Right atrium auricular region (tissue), 2 donors: Measurements from ENCODE around the gene RYR1. TPM values are rescaled to one million over a fixed set of nuclear protein-coding genes. Genes with fewer than 3 reads are reported as not detected.

Experiments used
- DNase-seq: peaks from one replicate; pipeline ENCODE4 v3.0.0-alpha.2; 2019; ENCODE audit warnings: low spot score
- H3K27ac ChIP-seq, 2 donors: fragments of 200-600 bp; sonication (generic); 1 replicate in 1 of 2; 2 replicates in 1 of 2; pipeline ENCODE4 v1.5.1; 2016 to 2019
- H3K27me3 ChIP-seq, 2 donors: fragments of 200-600 bp; sonication (generic); one replicate each; pipeline versions ENCODE4 v1.5.1 to v1.6.0; 2017 to 2019
- H3K36me3 ChIP-seq: fragments of 200-600 bp; sonication (generic); one replicate; pipeline ENCODE4 v1.5.1; 2016
- H3K4me1 ChIP-seq, 2 donors: fragments of 200-600 bp; sonication (generic); one replicate each; pipeline versions ENCODE4 v1.5.1 to v1.6.0; 2017 to 2019
- H3K4me3 ChIP-seq, 2 donors: fragments of 200-600 bp; sonication (generic); 1 replicate in 1 of 2; 2 replicates in 1 of 2; pipeline ENCODE4 v1.5.1; 2017 to 2019; ENCODE audit warnings: mild to moderate bottlenecking in 1 of 2, moderate library complexity in 1 of 2
- H3K9me3 ChIP-seq, 2 donors: fragments of 200-600 bp; sonication (generic); one replicate each; pipeline ENCODE4 v1.5.1; 2019
- CTCF ChIP-seq, 2 donors: fragments of 200-600 bp; sonication (generic); IDR thresholded peaks; one replicate each; pipeline ENCODE4 v1.5.1; 2019; ENCODE audit warnings: antibody characterized with exemption in 2 of 2
- total RNA-seq, 2 donors: library from RNA; depleted of rRNA; stranded (reverse); fragments of >200 nt; gene quantifications; one replicate each; pipeline ENCODE4 v1.1.0, GENCODE V29; 2016

RYR1 gene
- total RNA-seq, 2 donors from 2014 or later: 0.33 to 1.7 TPM

- no peaks in the 10 kb centered on the region for H3K27me3 ChIP-seq
- H3K27ac ChIP-seq: no peak overlapping the region
- no peak overlapping the region for H3K4me3 ChIP-seq
- H3K36me3 ChIP-seq: no peaks in the 10 kb centered on the region
- no peak for TF ChIP-seq CTCF (IDR thresholded peaks at IDR 0.05)
- H3K9me3 ChIP-seq: no peaks in the 10 kb centered on the region
- no peaks in the 10 kb centered on the region for H3K4me1 ChIP-seq
- DNase-seq: no peak
Observed at GRCh38 chr19:38478273-38478971, 44.9 kb downstream of the RYR1 start.

- H3K36me3 ChIP-seq: no peaks in the 10 kb centered on the region
- DNase-seq: no peak
- H3K27ac ChIP-seq: no peak overlapping the region
- H3K9me3 ChIP-seq: no peaks in the 10 kb centered on the region
- H3K4me3 ChIP-seq: no peak overlapping the region
- no peaks in the 10 kb centered on the region for H3K27me3 ChIP-seq
- TF ChIP-seq CTCF (IDR thresholded peaks at IDR 0.05): no peak
- no peaks in the 10 kb centered on the region for H3K4me1 ChIP-seq
Observed at GRCh38 chr19:38482496-38482895, 49.0 kb downstream of the RYR1 start.

DNA sequence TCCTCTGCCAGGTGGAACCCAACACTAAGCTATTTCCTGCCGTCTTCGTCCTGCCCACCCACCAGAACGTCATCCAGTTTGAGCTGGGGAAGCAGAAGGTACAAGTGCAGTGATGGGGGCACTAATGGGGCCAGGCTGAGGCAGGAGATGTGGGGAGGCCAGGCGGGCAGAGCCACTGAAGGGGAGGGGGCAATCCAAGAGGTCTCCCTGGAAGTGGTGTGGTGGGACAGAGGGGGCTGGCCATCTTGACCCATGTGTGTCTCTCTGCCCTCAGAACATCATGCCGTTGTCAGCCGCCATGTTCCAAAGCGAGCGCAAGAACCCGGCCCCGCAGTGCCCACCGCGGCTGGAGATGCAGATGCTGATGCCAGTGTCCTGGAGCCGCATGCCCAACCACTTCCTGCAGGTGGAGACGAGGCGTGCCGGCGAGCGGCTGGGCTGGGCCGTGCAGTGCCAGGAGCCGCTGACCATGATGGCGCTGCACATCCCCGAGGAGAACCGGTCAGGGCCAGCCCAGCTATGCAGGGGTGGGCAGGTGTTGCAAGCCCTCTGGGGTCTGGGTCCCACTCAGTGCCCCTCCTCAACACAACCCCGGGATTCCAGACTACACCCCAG is 49.6 kb downstream of the RYR1 start:
- no peaks in the 10 kb centered on the region for H3K27me3 ChIP-seq
- H3K36me3 ChIP-seq: no peaks in the 10 kb centered on the region
- no peaks in the 10 kb centered on the region for H3K9me3 ChIP-seq
- H3K27ac ChIP-seq: no peak overlapping the region
- H3K4me3 ChIP-seq: no peak overlapping the region
- TF ChIP-seq CTCF (IDR thresholded peaks at IDR 0.05): no peak
- no peaks in the 10 kb centered on the region for H3K4me1 ChIP-seq
- no peak for DNase-seq

- no peaks in the 10 kb centered on the region for H3K9me3 ChIP-seq
- H3K36me3 ChIP-seq: no peaks in the 10 kb centered on the region
- no peaks in the 10 kb centered on the region for H3K27me3 ChIP-seq
- H3K27ac ChIP-seq: no peak overlapping the region
- no peak overlapping the region for H3K4me3 ChIP-seq
- no peak for TF ChIP-seq CTCF (IDR thresholded peaks at IDR 0.05)
- H3K4me1 ChIP-seq: no peaks in the 10 kb centered on the region
- DNase-seq: no peak
Observed at GRCh38 chr19:38484747-38485146, 51.3 kb downstream of the RYR1 start.

DNA sequence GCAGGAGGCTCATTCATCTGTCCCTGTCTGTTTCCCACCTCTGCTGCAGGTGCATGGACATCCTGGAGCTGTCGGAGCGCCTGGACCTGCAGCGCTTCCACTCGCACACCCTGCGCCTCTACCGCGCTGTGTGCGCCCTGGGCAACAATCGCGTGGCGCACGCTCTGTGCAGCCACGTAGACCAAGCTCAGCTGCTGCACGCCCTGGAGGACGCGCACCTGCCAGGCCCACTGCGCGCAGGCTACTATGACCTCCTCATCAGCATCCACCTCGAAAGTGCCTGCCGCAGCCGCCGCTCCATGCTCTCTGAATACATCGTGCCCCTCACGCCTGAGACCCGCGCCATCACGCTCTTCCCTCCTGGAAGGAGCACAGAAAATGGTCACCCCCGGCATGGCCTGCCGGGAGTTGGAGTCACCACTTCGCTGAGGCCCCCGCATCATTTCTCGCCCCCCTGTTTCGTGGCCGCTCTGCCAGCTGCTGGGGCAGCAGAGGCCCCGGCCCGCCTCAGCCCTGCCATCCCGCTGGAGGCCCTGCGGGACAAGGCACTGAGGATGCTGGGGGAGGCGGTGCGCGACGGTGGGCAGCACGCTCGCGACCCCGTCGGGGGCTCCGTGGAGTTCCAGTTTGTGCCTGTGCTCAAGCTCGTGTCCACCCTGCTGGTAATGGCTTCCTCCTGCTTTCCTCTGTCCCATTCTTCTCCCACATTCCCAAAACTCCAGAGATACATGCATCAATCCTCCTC is 52.2 kb downstream of the RYR1 start:
- TF ChIP-seq CTCF (IDR thresholded peaks at IDR 0.05): no peak
- no peaks in the 10 kb centered on the region for H3K4me1 ChIP-seq
- no peaks in the 10 kb centered on the region for H3K36me3 ChIP-seq
- H3K27ac ChIP-seq: no peak overlapping the region
- H3K27me3 ChIP-seq: no peaks in the 10 kb centered on the region
- no peaks in the 10 kb centered on the region for H3K9me3 ChIP-seq
- DNase-seq: no peak
- no peak overlapping the region for H3K4me3 ChIP-seq
